Measurements from ENCODE around the gene UBE2L3.
A peak's percentile ranks its signal among the peaks of the same experiment; 100 is the strongest.
"Not testable (repeated sequence)": the region's sequence is repeated elsewhere in the genome, so short reads cannot be mapped to it uniquely, and the experiment has no call there.

Gene UBE2L3

DNA sequence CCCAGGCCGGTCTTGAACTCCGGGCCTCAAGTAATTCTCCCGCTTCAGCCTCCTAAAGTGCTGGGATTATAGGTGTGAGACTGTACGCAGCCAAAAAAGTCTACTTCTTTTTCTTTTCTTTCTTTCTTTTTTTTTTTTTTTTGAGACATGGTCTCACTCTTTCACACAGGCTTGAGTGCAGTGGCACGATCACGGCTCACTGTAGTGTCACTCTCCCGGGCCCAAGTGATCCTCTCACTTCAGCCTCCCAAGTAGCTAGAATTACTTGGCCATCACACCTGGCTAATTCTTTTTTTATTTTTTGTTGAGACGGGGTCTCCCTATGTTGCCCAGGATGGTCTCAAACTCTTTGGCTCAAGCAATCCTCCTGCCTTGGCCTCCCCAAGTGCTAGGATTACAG is 3.6 kb upstream of the UBE2L3 start:
- H3K27me3 Mint-ChIP-seq, result peaks cover 9% of the 10 kb centered on the region
- H3K27ac Mint-ChIP-seq, result no peak overlapping the region
- H3K36me3 Mint-ChIP-seq (ENCODE audit: low read depth), result peaks cover 9% of the 10 kb centered on the region
- H3K9me3 Mint-ChIP-seq, result no peaks in the 10 kb centered on the region
- H3K4me3 Mint-ChIP-seq, result no peak overlapping the region
- H3K4me1 Mint-ChIP-seq (ENCODE audit: low read depth), result peaks cover 21% of the 10 kb centered on the region
- intact Hi-C loops (cut with micrococcal nuclease), result no loop called here

DNA sequence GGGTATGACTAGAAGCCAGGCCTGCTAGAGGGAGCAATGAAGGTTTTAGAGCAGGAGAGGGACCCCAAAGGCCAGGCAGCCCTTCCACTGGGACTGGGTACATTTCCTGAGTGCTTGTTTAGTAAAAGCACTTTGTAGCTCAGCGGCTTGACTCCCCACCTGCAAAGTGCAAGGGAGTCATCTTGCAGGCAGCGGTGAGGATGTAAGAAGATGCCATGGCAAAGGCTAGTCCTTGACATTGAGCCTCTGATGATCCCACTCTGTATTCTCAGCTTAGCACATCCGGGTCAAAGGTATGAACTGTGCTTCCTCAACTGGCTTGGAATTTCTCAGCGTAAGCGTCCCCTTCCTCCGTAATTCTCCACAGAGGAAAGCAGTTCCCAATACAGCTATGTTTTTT is 3.1 kb upstream of the UBE2L3 start:
- Mint-ChIP-seq H3K36me3 (ENCODE audit: low read depth) (peaks cover 13% of the 10 kb centered on the region), H3K9me3 (no peaks in the 10 kb centered on the region), H3K27ac (no peak overlapping the region), H3K4me1 (ENCODE audit: low read depth) (peaks cover 26% of the 10 kb centered on the region), H3K27me3 (peaks cover 9% of the 10 kb centered on the region), H3K4me3 (no peak overlapping the region)
- intact Hi-C loops (cut with micrococcal nuclease), result no loop called here

DNA sequence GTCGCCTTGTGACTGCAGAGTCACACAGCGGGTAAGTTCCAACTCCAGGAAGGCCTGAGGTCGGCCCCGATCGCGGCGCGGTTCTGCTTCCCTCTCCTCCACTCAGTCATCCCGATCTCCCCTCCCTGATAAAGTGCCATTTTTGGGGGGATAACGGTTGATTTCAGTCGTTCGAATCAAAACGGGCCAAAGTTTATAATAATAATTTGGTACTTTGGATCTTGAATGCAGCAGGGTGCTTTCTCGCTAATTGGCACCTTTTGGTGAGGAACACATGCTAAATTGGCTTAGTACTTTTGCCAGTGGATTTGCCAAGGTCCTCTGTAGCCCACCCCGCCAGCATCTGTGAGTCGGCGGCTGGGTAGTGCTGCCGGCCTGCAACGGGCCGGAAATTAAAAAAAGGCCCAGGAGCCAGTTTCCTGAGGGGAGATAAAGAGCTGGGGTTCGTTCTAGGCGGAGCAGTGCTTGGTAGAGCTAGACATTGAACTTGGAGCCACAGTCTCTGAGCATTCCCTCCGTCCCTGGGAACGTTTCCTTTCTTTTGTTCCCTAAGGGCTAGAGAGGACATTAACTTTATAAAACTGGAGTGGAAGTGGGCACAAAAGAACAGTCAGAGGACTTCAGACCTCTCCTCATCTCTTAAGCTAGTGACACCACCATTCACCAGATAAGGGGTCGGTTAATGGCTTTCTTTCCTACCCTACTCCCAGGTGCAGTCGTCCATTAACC is 997 bp downstream of the UBE2L3 start:
- intact Hi-C loops (cut with micrococcal nuclease), result no loop called here
- H3K4me3 Mint-ChIP-seq, result peak overlapping the region; percentile 89

DNA sequence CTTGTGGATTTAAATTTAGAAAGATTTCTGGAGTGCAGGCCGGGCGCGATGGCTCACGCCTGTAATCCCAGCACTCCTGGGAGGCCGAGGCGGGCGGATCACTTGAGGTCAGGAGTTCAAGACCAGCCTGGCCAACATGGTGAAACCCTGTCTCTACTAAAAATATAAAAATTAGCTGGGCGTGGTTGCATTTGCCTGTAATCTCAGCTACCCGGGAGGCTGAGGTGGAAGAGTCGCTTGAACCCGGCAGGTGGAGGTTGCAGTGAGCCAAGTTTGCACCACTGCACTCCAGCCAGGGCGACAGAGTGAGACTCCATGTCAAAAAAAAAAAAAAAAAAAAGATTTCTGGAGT is 1.5 kb downstream of the UBE2L3 start:
- Mint-ChIP-seq H3K4me3 (peak overlapping the region; percentile 89), H3K36me3 (ENCODE audit: low read depth) (peaks cover 45% of the 10 kb centered on the region), H3K4me1 (ENCODE audit: low read depth) (peaks cover 59% of the 10 kb centered on the region), H3K27ac (peak overlapping the region; percentile 91)
- H3K9me3 Mint-ChIP-seq; H3K27me3 Mint-ChIP-seq; intact Hi-C loops (cut with micrococcal nuclease): not testable (repeated sequence)

More for the DNA sequence above, 997 bp downstream of the UBE2L3 start:
- peaks cover 40% of the 10 kb centered on the region for H3K36me3 Mint-ChIP-seq (ENCODE audit: low read depth)
- no peaks in the 10 kb centered on the region for H3K27me3 Mint-ChIP-seq
- no peaks in the 10 kb centered on the region for H3K9me3 Mint-ChIP-seq
- H3K27ac Mint-ChIP-seq, result peak overlapping the region; percentile 91
- peaks cover 54% of the 10 kb centered on the region for H3K4me1 Mint-ChIP-seq (ENCODE audit: low read depth)

DNA sequence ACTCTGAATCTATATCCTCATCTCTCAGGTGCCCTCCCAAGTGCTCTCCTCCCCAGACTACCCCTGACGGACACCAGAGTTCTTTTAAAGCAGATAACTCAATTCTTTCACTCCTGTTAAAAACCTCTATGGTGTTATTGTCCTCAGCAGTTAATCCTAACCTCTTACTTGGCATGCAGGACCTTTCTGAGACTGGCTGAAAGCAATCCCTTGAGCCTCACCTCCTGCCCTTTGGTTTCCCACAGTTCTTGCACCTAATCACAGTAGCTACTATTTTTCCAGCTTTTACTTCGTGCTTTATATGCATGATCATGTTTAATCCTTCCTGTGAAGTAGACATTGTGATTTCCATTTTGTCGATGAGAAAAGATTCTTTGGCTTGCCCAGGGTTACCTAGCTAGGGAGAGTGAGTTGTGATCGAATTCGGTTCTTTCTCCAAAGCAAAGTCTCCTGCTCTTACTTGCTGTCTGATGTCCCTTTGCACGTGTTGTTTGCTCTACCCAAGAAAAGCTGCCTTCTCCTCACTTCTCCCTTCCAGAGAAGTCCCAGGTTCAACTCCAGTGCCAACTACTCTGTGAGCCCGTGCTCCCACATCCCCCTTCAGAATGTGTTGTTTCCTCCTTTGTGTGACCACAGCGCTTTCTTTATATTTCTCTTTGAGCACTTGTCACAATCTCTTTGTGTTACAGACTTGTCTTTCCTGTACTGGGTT is 2.1 kb downstream of the UBE2L3 start:
- intact Hi-C loops (cut with micrococcal nuclease), result no loop called here
- H3K27ac Mint-ChIP-seq, result peak overlapping the region; percentile 91
- H3K4me1 Mint-ChIP-seq (ENCODE audit: low read depth), result peaks cover 65% of the 10 kb centered on the region
- H3K9me3 Mint-ChIP-seq, result no peaks in the 10 kb centered on the region
- H3K4me3 Mint-ChIP-seq, result peak overlapping the region; percentile 89
- peaks cover 51% of the 10 kb centered on the region for H3K36me3 Mint-ChIP-seq (ENCODE audit: low read depth)
- no peaks in the 10 kb centered on the region for H3K27me3 Mint-ChIP-seq

DNA sequence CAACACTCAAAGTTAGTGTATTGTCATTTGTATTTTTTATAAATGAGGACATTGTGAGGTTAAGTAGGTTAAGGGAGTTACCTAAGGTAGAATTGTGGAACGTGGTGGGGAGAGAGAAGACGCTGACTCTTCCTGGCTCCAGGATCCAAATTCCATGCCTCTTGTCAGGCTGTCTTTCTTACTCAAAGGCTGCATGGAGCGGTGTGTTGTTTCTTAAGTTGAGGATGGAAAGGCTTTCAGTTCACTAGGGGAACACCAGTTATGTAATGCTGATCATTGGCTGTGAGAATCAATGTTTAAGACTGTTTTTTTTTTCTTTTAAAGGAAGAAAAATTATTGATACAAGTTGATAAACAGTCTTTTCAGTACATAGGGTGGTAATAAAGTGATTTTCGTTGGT is 2.9 kb downstream of the UBE2L3 start:
- intact Hi-C loops (cut with micrococcal nuclease), result no loop called here
- H3K27ac Mint-ChIP-seq, result peak overlapping the region; percentile 91
- peak overlapping the region; percentile 89 for H3K4me3 Mint-ChIP-seq
- H3K27me3 Mint-ChIP-seq, result no peaks in the 10 kb centered on the region
- peaks cover 66% of the 10 kb centered on the region for H3K4me1 Mint-ChIP-seq (ENCODE audit: low read depth)
- peaks cover 51% of the 10 kb centered on the region for H3K36me3 Mint-ChIP-seq (ENCODE audit: low read depth)
- no peaks in the 10 kb centered on the region for H3K9me3 Mint-ChIP-seq

DNA sequence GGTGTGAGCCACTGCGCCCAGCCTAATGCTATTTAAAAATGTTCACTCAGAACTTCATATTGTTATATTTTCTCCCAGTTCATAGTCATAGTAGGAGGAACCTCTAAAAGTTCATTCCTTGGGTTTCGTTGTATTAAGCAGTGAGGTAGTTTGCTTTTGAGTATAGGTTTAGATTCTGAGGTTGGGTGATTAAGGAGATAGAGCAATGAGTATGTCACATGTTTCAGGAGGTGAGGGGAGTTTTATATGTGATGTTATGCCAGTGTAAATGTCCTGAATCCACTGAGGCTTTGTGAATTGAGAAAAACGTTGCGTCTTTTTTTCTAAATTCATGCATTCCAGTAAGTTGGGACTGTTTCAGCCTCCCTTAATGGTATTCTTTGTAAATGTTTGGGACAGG is 4.2 kb downstream of the UBE2L3 start:
- peak overlapping the region; percentile 15 for H3K4me3 Mint-ChIP-seq
- intact Hi-C loops (cut with micrococcal nuclease), result no loop called here
- H3K27ac Mint-ChIP-seq, result no peak overlapping the region

DNA sequence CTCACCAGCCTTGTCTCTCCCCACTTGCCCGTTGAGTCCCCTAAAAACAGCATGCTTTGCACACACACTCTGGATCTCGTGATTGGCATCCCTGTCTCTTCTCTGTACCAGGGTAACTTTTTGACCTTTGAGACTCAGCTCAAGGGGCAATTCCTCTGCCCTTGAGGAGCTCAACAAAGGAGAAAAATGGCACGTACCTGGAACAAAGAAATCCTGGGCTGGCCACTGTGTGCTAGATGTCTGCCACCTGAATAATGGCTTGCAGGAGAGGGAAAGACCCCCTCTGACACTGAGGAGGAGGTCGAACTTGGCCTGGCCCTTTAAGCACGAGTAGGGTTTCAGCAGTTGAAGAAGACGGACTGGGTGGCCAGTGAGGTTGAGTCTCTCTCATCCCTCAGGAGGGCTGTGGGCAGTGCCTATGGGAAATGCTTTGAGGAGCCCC is 5.8 kb downstream of the UBE2L3 start:
- H3K4me1 Mint-ChIP-seq (ENCODE audit: low read depth), result peaks cover 84% of the 10 kb centered on the region
- H3K27ac Mint-ChIP-seq, result no peak overlapping the region
- H3K36me3 Mint-ChIP-seq (ENCODE audit: low read depth), result peaks cover 74% of the 10 kb centered on the region
- no peaks in the 10 kb centered on the region for H3K27me3 Mint-ChIP-seq
- no peak overlapping the region for H3K4me3 Mint-ChIP-seq
- no peaks in the 10 kb centered on the region for H3K9me3 Mint-ChIP-seq
- intact Hi-C loops (cut with micrococcal nuclease), result no loop called here

More for the DNA sequence above, 4.2 kb downstream of the UBE2L3 start:
- Mint-ChIP-seq H3K36me3 (ENCODE audit: low read depth) (peaks cover 62% of the 10 kb centered on the region), H3K27me3 (no peaks in the 10 kb centered on the region), H3K4me1 (ENCODE audit: low read depth) (peaks cover 74% of the 10 kb centered on the region), H3K9me3 (no peaks in the 10 kb centered on the region)

DNA sequence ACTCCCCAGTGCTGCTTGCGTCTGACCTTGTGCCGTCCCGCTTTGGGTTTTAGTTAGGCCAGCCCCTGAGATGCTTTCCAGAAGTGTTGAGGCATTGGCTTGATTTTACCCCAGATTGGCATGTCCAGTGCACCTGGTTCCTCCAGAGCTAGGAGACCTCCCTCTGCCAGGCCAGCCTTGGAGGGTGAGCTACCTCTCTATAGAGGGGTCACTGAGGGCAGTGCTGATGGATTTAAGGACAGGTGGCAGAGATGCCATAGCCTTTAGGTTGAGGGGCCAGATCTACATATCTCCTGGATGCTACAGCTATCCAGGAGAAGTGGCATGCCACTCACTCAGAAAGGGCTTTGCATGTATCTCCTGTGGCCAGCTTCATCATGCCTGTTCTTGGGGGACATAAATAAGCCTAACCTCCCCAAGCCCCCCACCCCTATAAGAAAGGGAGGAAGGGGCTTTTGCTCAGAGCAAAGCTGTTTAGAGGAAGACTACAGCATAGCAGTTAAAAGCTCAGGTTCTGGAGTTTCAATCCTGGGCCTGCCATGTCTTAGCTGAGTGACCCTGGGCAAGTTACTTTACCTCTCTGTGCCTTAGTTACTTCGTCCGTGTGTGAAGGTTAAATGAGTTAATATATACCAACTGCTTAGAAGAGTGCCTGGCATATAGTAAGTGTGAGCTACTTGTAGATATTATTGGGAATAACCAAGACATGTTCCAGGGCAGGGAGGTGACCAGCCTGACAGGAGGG is 6.4 kb downstream of the UBE2L3 start:
- Mint-ChIP-seq H3K4me1 (ENCODE audit: low read depth) (peaks cover 83% of the 10 kb centered on the region), H3K27me3 (no peaks in the 10 kb centered on the region), H3K4me3 (no peak overlapping the region), H3K36me3 (ENCODE audit: low read depth) (peaks cover 75% of the 10 kb centered on the region), H3K27ac (peak overlapping the region; percentile 20), H3K9me3 (no peaks in the 10 kb centered on the region)
- intact Hi-C loops (cut with micrococcal nuclease), result no loop called here

DNA sequence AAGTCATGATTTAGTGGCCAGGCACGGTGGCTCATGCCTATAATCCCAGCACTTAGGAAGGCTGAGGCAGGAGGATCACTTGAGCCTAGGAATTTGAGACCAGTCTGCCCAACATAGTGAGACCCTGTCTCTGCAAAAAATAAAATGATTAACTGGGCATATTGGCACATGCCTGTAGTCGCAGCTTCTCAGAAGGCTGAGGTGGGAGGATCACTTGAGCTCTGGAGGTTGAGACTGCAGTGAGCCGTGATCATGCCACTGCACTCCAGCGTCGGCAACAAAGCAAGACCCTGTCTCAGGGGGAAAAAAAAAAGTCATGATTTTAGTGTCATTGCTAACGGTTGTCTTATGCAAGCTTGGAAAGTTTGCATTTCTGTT is 11.9 kb downstream of the UBE2L3 start:
- no peaks in the 10 kb centered on the region for H3K9me3 Mint-ChIP-seq
- H3K27ac Mint-ChIP-seq, result no peak overlapping the region
- H3K36me3 Mint-ChIP-seq (ENCODE audit: low read depth), result peaks cover 61% of the 10 kb centered on the region
- intact Hi-C loops (cut with micrococcal nuclease), result no loop called here
- H3K4me1 Mint-ChIP-seq (ENCODE audit: low read depth), result peaks cover 64% of the 10 kb centered on the region
- no peak overlapping the region for H3K4me3 Mint-ChIP-seq
- H3K27me3 Mint-ChIP-seq, result no peaks in the 10 kb centered on the region

DNA sequence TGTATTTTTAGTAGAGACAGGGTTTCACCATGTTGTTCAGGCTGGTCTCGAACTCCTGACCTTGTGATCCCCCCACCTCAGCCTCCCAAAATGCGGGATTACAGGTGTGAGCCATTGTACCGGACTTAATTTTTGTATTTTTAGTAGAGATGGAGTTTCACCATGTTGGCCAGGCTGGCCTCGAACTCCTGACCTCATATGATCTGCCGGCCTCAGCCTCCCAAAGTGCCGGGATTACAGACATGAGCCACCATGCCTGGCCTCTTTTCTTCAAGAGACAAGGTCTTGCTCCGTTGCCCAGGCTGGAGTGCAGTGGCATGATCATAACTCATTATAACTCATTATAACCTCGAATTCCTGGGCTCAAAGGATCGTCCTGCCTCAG is 13.1 kb downstream of the UBE2L3 start:
- H3K27me3 Mint-ChIP-seq; H3K27ac Mint-ChIP-seq; H3K4me3 Mint-ChIP-seq; intact Hi-C loops (cut with micrococcal nuclease); H3K9me3 Mint-ChIP-seq: not testable (repeated sequence)
- peaks cover 70% of the 10 kb centered on the region for H3K4me1 Mint-ChIP-seq (ENCODE audit: low read depth)
- peaks cover 67% of the 10 kb centered on the region for H3K36me3 Mint-ChIP-seq (ENCODE audit: low read depth)

DNA sequence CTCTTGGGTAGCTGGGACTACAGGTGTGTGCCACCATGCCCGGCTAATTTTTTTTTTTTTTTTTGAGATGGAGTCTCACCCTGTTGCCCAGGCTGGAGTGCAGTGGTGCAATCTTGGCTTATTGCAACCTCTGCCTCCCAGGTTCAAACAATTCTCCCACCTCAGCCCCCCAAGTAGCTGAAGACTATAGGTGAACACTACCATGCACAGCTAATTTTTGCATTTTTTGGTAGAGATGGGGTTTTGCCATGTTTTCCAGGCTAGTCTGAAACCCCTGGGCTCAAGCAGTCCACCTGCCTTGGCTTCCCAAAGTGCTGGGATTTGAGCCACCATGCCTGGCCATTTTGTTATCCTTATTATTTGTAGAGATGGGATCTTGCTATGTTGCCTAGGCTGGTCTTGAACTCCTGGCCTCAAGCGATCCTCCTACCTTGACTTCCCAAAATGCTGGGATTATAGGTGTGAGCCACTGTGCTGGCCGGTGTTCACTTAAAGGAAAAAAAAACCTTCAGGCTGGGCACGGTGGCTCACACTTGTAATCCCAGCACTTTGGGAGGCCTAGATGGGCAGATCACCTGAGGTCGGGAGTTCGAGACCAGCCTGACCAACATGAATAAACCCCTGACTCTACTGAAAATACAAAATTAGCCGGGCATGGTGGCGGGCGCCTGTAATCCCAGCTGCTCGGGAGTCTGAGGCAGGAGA is 13.6 kb downstream of the UBE2L3 start:
- H3K9me3 Mint-ChIP-seq; H3K27ac Mint-ChIP-seq; H3K27me3 Mint-ChIP-seq; intact Hi-C loops (cut with micrococcal nuclease); H3K4me3 Mint-ChIP-seq: not testable (repeated sequence)
- Mint-ChIP-seq H3K36me3 (ENCODE audit: low read depth) (peaks cover 67% of the 10 kb centered on the region), H3K4me1 (ENCODE audit: low read depth) (peaks cover 70% of the 10 kb centered on the region)

DNA sequence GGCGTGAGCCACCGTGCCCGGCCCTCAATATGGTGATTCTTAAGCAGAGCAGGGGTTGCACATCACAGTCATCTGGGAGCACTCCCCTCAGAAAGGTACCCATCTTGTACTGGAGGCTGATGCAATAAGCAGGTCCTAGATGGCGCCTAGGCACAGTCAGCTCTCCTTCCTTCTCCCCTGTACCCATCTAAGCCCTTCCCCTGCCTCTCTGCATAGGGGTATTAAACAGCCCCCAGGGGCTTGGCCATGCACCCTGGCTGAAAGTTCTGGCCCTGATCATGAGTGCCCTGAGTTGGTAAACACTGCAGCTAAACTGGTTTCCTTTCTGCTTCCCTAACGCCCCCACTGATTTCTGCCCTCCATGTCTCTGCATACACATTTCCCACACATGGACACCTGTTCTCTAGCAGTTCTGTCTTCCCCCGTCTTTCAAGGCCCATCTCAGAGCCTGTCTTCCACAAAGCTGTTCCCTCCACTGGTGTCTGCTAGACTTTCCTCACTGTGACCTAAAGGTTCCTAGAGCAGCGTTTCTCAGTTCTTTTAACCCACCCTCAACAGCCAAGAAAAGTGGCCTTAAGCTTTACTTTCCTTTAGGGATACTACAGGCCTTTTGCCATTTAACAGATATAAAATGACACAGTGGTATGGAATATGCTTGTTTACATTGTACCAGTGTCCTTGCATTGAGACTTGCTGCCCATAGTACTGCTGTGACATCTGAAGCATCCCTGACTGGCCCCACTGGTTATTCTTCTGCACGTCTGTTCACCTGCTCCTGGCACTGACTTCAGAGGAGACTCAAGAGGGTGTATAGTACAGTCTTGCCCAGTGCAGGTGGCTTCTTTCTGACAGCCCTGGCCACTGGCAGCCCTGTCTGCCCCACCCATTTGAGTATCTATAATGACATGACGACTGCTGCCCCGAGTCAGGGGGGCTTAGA is 15.6 kb downstream of the UBE2L3 start:
- H3K27ac Mint-ChIP-seq, result peak overlapping the region; percentile 25
- H3K36me3 Mint-ChIP-seq (ENCODE audit: low read depth), result peaks cover 52% of the 10 kb centered on the region
- no peaks in the 10 kb centered on the region for H3K9me3 Mint-ChIP-seq
- no peaks in the 10 kb centered on the region for H3K27me3 Mint-ChIP-seq
- intact Hi-C loops (cut with micrococcal nuclease), result no loop called here
- no peak overlapping the region for H3K4me3 Mint-ChIP-seq
- H3K4me1 Mint-ChIP-seq (ENCODE audit: low read depth), result peaks cover 67% of the 10 kb centered on the region
